Esophagus muscularis mucosa (tissue), 4 donors: ENCODE results near the gene KTI12. TPM values are rescaled to one million over a fixed set of nuclear protein-coding genes. Genes with fewer than 3 reads are reported as not detected.

Experiments
- DNase-seq: peaks from one replicate; pipeline ENCODE4 v3.0.0-alpha.2; 2017; ENCODE audit errors: extremely low spot score
- H3K27ac ChIP-seq, 4 donors: fragments of 200-600 bp; sonication (generic); replicated peaks in 1 of 4; 1 replicate in 3 of 4; 2 replicates in 1 of 4; pipeline ENCODE4 v1.5.1; 2016 to 2019; ENCODE audit warnings: mild to moderate bottlenecking in 1 of 4
- H3K27me3 ChIP-seq, 4 donors: fragments of 200-600 bp; sonication (generic); one replicate each; pipeline versions ENCODE4 v1.5.1 to v1.6.0; 2016 to 2019
- H3K36me3 ChIP-seq, 4 donors: fragments of 200-600 bp; sonication (generic); one replicate each; pipeline ENCODE4 v1.5.1; 2016 to 2019
- H3K4me1 ChIP-seq, 4 donors: fragments of 200-600 bp; sonication (generic); one replicate each; pipeline ENCODE4 v1.5.1; 2016 to 2019
- H3K4me3 ChIP-seq, 4 donors: fragments of 200-600 bp; sonication (generic); 1 replicate in 2 of 4; 2 replicates in 2 of 4; pipeline ENCODE4 v1.5.1; 2016 to 2019; ENCODE audit warnings: mild to moderate bottlenecking in 4 of 4, moderate library complexity in 1 of 4
- H3K9me3 ChIP-seq, 4 donors: fragments of 200-600 bp; sonication (generic); 1 replicate in 3 of 4; 2 replicates in 1 of 4; pipeline ENCODE4 v1.5.1; 2016 to 2019
- CTCF ChIP-seq, 3 experiments: fragments of 200-600 bp in 2 of 3; fragments of 450-650 bp in 1 of 3; sonication (generic) in 2 of 3; IDR thresholded peaks; one replicate each; pipeline ENCODE4 v1.5.1; 2017 to 2019; ENCODE audit warnings: antibody characterized with exemption in 3 of 3, mild to moderate bottlenecking in 2 of 3, moderate library complexity in 1 of 3
- EP300 ChIP-seq: sonication (generic); formaldehyde crosslinking; IDR thresholded peaks from one replicate; pipeline ENCODE4 v1.6.1; 2017; ENCODE audit warnings: antibody characterized with exemption
- POLR2A ChIP-seq: fragments of 450-650 bp; IDR thresholded peaks from one replicate; pipeline ENCODE4 v1.6.1; 2017; ENCODE audit warnings: antibody characterized with exemption, moderate library complexity, mild to moderate bottlenecking, low read depth
- POLR2AphosphoS5 ChIP-seq, 2 donors: sonication (generic); formaldehyde crosslinking; IDR thresholded peaks; one replicate each; pipeline ENCODE4 v1.6.1; 2017; ENCODE audit warnings: antibody characterized with exemption in 2 of 2
- WGBS: methylation state at CpG from one replicate; pipeline ENCODE4 v1.1.5; 2018; 5-methylcytosine and 5-hydroxymethylcytosine counted together
- intact Hi-C: fragments of 100-400 bp; cut with DNase I; formaldehyde crosslinking; loops from one replicate; pipeline ENCODE4 v1.15.1; 2023
- total RNA-seq, 4 donors: library from RNA; depleted of rRNA; stranded (reverse); fragments of >200 nt; gene quantifications; one replicate each; pipeline versions ENCODE4 v1.1.0 to v1.2.1, GENCODE V29; 2016

Gene KTI12
- total RNA-seq, 4 donors from 2014 or later = 6.6 to 11.1 (median 8.8) TPM

- DNase-seq = no peak
- WGBS = 100% methylated on average over 2 of the region's 2 CpGs
- peaks cover 36 to 83% (median 65%) of the 10 kb centered on the region in 4 donors for H3K36me3 ChIP-seq
- intact Hi-C loops = no loop called here
- no peaks in the 10 kb centered on the region for H3K27me3 ChIP-seq
- H3K27ac ChIP-seq = no peak overlapping the region
- no peak overlapping the region for H3K4me3 ChIP-seq
- H3K9me3 ChIP-seq = no peaks in the 10 kb centered on the region
- TF ChIP-seq POLR2A = no peak
- TF ChIP-seq CTCF (IDR thresholded peaks at IDR 0.05) = no peak
- TF ChIP-seq EP300 = no peak
- TF ChIP-seq POLR2AphosphoS5 (IDR thresholded peaks at IDR 0.05) = no peak
- peaks cover 12 to 29% (median 21%) of the 10 kb centered on the region in 4 donors for H3K4me1 ChIP-seq
These were observed 29.6 kb upstream of the KTI12 start for GRCh38 chr1:52063192-52063591.

GRCh38 chr1:52060822-52061221, 27.2 kb upstream of the KTI12 start:
- WGBS = 94% methylated on average over 4 of the region's 4 CpGs
- peaks cover 25 to 62% (median 46%) of the 10 kb centered on the region in 4 donors for H3K36me3 ChIP-seq

GRCh38 chr1:52059888-52060287, 26.3 kb upstream of the KTI12 start:
- WGBS = 95% methylated on average over 1 of the region's 1 CpG
- intact Hi-C loops = no loop called here
- H3K36me3 ChIP-seq = peaks cover 15 to 52% (median 36%) of the 10 kb centered on the region in 4 donors
- no peaks in the 10 kb centered on the region for H3K27me3 ChIP-seq
- no peak overlapping the region for H3K4me3 ChIP-seq
- no peak overlapping the region for H3K27ac ChIP-seq
- H3K4me1 ChIP-seq = peaks cover 26 to 36% (median 33%) of the 10 kb centered on the region in 4 donors
- DNase-seq = no peak
- H3K9me3 ChIP-seq = no peaks in the 10 kb centered on the region
- TF ChIP-seq POLR2A (no peak), POLR2AphosphoS5 (IDR thresholded peaks at IDR 0.05) (no peak), EP300 (no peak), CTCF (IDR thresholded peaks at IDR 0.05) (no peak)

More at GRCh38 chr1:52060822-52061221, 27.2 kb upstream of the KTI12 start:
- Histone ChIP-seq H3K27me3 (no peaks in the 10 kb centered on the region), H3K4me3 (no peak overlapping the region), H3K4me1 (peaks cover 26 to 36% (median 33%) of the 10 kb centered on the region in 4 donors), H3K27ac (no peak overlapping the region), H3K9me3 (no peaks in the 10 kb centered on the region)
- no peak for DNase-seq
- TF ChIP-seq POLR2A (no peak), POLR2AphosphoS5 (IDR thresholded peaks at IDR 0.05) (no peak)
- intact Hi-C loops = no loop called here

- intact Hi-C loops = no loop called here
- H3K4me3 ChIP-seq = no peak overlapping the region
- no peak for DNase-seq
These were observed 25.7 kb upstream of the KTI12 start for GRCh38 chr1:52059321-52059720.

GRCh38 chr1:52057876-52058415, 24.3 kb upstream of the KTI12 start:
- Histone ChIP-seq H3K4me1 (peaks cover 37 to 49% (median 47%) of the 10 kb centered on the region in 4 donors), H3K4me3 (peak overlapping the region in 1 of 4 donors; percentile 87), H3K27ac (peak overlapping the region in 3 of 4 donors; percentile 2 to 92 (median 13)), H3K36me3 (peaks cover 11 to 37% (median 28%) of the 10 kb centered on the region in 4 donors), H3K9me3 (no peaks in the 10 kb centered on the region), H3K27me3 (no peaks in the 10 kb centered on the region)
- intact Hi-C loops = no loop called here
- TF ChIP-seq POLR2A (no peak), POLR2AphosphoS5 (IDR thresholded peaks at IDR 0.05) (no peak)
- no peak for DNase-seq
- 100% methylated on average over 1 of the region's 1 CpG for whole genome bisulfite sequencing

More at GRCh38 chr1:52059321-52059720, 25.7 kb upstream of the KTI12 start:
- Histone ChIP-seq H3K27ac (peak overlapping the region; percentile 11 to 43 (median 37)), H3K36me3 (peaks cover 11 to 47% (median 32%) of the 10 kb centered on the region in 4 donors), H3K4me1 (peaks cover 27 to 40% (median 37%) of the 10 kb centered on the region in 4 donors), H3K27me3 (no peaks in the 10 kb centered on the region), H3K9me3 (no peaks in the 10 kb centered on the region)
- no peak for TF ChIP-seq POLR2AphosphoS5 (IDR thresholded peaks at IDR 0.05)
- TF ChIP-seq POLR2A = no peak
- TF ChIP-seq EP300 = no peak
- TF ChIP-seq CTCF (IDR thresholded peaks at IDR 0.05) = no peak
